Muscle layer of colon (tissue), 2 donors: ENCODE results near the gene ZNF410.

Experiments used
- H3K27ac ChIP-seq: one replicate; pipeline ENCODE4 v1.7.0; 2013; ENCODE audit warnings: low read depth, mild to moderate bottlenecking, low read length, moderate library complexity
- H3K27me3 ChIP-seq, 2 donors: one replicate each; pipeline ENCODE4 v1.7.0; 2013; ENCODE audit warnings: low read length in 2 of 2, mild to moderate bottlenecking in 2 of 2; ENCODE audit not compliant: insufficient read depth in 2 of 2, control insufficient read depth in 1 of 2
- H3K36me3 ChIP-seq: one replicate; pipeline ENCODE4 v1.7.0; 2013; ENCODE audit warnings: mild to moderate bottlenecking, low read length; ENCODE audit not compliant: insufficient read depth
- H3K4me1 ChIP-seq: one replicate; pipeline ENCODE4 v1.7.0; 2013; ENCODE audit warnings: mild to moderate bottlenecking, low read length; ENCODE audit not compliant: insufficient read depth
- H3K4me3 ChIP-seq, 2 donors: one replicate each; pipeline ENCODE4 v1.7.0; 2013; ENCODE audit warnings: low read length in 2 of 2, low read depth in 1 of 2, mild to moderate bottlenecking in 1 of 2, moderate library complexity in 1 of 2
- H3K9ac ChIP-seq: one replicate; pipeline ENCODE4 v1.7.0; 2013; ENCODE audit warnings: low read length
- H3K9me3 ChIP-seq: one replicate; pipeline ENCODE4 v1.7.0; 2013; ENCODE audit warnings: mild to moderate bottlenecking, low read length
- donor health status: abdominal sarcoma.
- donor health status: Adenocarcinoma of cecum.

The ZNF410 gene

DNA sequence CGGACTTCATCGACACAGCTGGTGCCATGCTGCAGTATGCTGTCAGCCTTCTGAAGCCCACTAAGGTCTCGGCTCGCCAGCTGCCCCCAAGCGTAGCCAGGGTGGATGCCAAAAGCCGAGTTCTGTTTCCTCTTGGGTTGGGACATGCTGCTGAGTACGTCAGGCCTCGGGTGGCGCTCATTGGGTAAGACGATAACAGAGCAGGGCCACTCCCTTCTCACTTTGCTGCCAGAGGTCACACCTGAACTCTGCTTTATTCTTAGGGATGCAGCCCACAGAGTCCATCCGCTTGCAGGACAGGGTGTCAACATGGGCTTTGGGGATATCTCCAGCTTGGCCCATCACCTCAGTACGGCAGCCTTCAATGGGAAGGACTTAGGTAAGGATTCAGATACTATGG is 74.5 kb downstream of the ZNF410 start:
- Histone ChIP-seq H3K4me1 (no peaks in the 10 kb centered on the region), H3K27me3 (no peaks in the 10 kb centered on the region), H3K9me3 (no peaks in the 10 kb centered on the region), H3K36me3 (peaks cover 59% of the 10 kb centered on the region), H3K4me3 (no peak overlapping the region), H3K9ac (no peak overlapping the region), H3K27ac (no peak overlapping the region)

DNA sequence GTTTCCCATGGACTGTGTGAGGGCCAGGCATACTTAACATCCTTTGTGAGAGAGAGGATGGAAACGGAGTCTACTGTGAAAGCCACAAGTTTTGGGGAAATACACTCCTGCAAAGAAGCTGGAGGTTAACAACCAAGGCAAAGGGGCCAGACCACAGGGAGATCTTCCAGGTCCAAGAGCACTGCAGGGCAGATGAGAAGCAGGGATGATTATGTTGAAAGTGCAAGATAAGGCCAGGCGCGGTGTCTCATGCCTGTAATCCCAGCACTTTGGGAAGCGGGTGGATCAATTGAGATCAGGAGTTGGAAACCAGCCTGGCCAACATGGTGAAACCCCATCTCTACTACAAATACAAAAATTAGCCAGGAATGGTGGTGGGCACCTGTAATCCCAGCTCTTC is 78.6 kb downstream of the ZNF410 start:
- H3K27ac ChIP-seq: no peak overlapping the region
- H3K36me3 ChIP-seq: peaks cover 42% of the 10 kb centered on the region
- H3K4me1 ChIP-seq: no peaks in the 10 kb centered on the region
- no peaks in the 10 kb centered on the region for H3K9me3 ChIP-seq
- H3K9ac ChIP-seq: no peak overlapping the region
- no peak overlapping the region for H3K4me3 ChIP-seq
- no peaks in the 10 kb centered on the region for H3K27me3 ChIP-seq

DNA sequence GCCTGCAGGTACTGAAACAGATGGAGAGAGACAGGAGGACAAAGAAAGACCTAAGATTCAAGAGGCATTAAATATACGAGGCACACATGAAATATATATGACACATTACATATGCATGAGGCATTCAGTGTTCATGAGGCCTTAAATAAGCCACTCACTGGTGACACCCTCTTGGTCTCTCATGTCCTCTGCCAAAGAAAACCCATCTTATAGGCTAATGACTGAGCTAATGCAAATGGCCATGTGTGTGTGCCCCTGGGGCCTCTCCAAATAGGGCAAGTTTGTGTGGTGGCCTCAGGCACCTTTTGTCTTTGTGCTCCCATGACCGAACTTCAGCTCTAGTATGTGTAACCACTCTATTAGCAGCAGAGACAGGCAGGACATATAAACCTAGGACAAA is 82.2 kb downstream of the ZNF410 start:
- Histone ChIP-seq H3K36me3 (peaks cover 27% of the 10 kb centered on the region), H3K27ac (no peak overlapping the region), H3K4me3 (no peak overlapping the region), H3K9me3 (no peaks in the 10 kb centered on the region), H3K9ac (no peak overlapping the region), H3K27me3 (no peaks in the 10 kb centered on the region), H3K4me1 (no peaks in the 10 kb centered on the region)

DNA sequence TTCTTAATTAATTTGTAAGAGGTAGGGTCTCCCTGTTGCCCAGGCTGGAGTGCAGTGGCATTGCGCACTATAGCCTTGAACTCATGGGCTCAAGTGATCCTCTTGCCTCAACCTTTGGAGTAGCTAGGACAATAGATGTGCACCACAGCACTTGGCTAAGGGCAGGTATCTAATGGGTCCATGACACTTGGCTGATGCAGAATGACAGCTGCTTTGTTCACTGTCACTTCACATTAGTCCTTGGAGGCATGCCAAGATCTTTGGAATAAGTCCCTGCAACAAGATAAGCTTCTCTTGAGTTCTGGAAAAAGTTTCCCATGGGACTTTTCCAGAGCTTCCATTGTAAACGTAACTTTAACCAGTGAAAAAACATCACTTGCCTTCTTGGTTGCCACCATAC is 86.8 kb downstream of the ZNF410 start:
- Histone ChIP-seq H3K4me1 (no peaks in the 10 kb centered on the region), H3K4me3 (no peak overlapping the region), H3K36me3 (peaks cover 20% of the 10 kb centered on the region), H3K27me3 (no peaks in the 10 kb centered on the region), H3K9me3 (no peaks in the 10 kb centered on the region), H3K27ac (no peak overlapping the region), H3K9ac (no peak overlapping the region)

- Histone ChIP-seq H3K9me3 (no peaks in the 10 kb centered on the region), H3K27me3 (no peaks in the 10 kb centered on the region), H3K36me3 (peaks cover 7% of the 10 kb centered on the region), H3K9ac (no peak overlapping the region), H3K4me3 (no peak overlapping the region), H3K27ac (no peak overlapping the region), H3K4me1 (no peaks in the 10 kb centered on the region)
These were observed 89.5 kb downstream of the ZNF410 start for GRCh38 chr14:73976125-73976524.

DNA sequence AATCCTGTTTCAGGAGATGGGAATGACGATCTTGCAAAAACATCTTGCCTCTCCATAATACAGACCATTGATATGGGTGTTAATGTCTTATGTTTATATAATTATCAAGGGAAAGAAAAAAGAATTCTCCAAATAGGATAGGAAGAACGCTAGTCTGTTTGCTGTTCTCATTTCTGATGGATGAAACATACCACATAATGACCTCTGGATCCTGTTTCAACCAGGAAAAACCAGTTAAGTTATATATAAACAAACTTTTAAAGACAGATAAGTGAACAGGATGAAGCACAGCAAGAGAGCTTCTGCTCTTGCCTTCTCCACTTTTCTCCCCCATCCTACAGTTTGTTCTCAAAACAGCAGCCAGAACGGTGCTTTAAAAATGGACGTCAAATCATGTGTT is 91.2 kb downstream of the ZNF410 start:
- H3K36me3 ChIP-seq: peaks cover 2% of the 10 kb centered on the region

More for the DNA sequence above, 91.2 kb downstream of the ZNF410 start:
- Histone ChIP-seq H3K27me3 (no peaks in the 10 kb centered on the region), H3K27ac (no peak overlapping the region), H3K9ac (no peak overlapping the region), H3K4me1 (no peaks in the 10 kb centered on the region), H3K4me3 (no peak overlapping the region), H3K9me3 (no peaks in the 10 kb centered on the region)
